HepG2 (cell line): Measurements from ENCODE around the gene COPE. TPM values are rescaled to one million over a fixed set of nuclear protein-coding genes. Genes with fewer than 3 reads are reported as not detected.

Source experiments
- ATAC-seq: fragments of 200-7000 bp; cut with Tn5 transposase; 3 replicates; pipeline ENCODE4 v1.9.1; 2020; ENCODE audit warnings: mild to moderate bottlenecking, moderate library complexity
- BruUV-seq: library from RNA; stranded (reverse); fragments of 400-500 nt; replicated peaks from 2 replicates; lab custom pipeline; 2021; lab: Mats Ljungman, UMichigan
- CTCF ChIA-PET: fragments of 300-600 bp; formaldehyde crosslinking; extraction: SDS; loops from one replicate; lab custom pipeline; 2021; ENCODE audit warnings: low total read pairs, inconsistent platforms, low intra/inter-chr PET ratio; lab: Yijun Ruan, JAX
- POLR2A ChIA-PET: fragments of 350-600 bp; sonication (Branson Sonifier 250); formaldehyde crosslinking; loops from one replicate; lab custom pipeline; 2020; ENCODE audit warnings: antibody characterized with exemption, inconsistent platforms; lab: Yijun Ruan, JAX
- DNase-seq: peaks from one replicate; pipeline ENCODE4 v3.0.0-alpha.2; 2015; ENCODE audit warnings: low spot score
- FAIRE-seq: peaks from 3 replicates; lab custom pipeline; 2011; peaks lifted over from hg19 to GRCh38; lab: Jason Lieb, UNC
- H2AFZ ChIP-seq: one replicate; pipeline ENCODE4 v1.6.1; 2011; ENCODE audit warnings: low read length, inconsistent platforms
- H3K27ac ChIP-seq: fragments of 300-600 bp; 3 replicates; pipeline ENCODE4 v1.8.0; 2011; ENCODE audit warnings: mixed run types, mild to moderate bottlenecking, mixed read lengths, low read length, inconsistent platforms; ENCODE audit not compliant: insufficient read depth; ENCODE audit errors: extremely low read length
- H3K27me3 ChIP-seq, 2 experiments: fragments of 200-600 bp in 1 of 2; 2 replicates in 1 of 2; 3 replicates in 1 of 2; pipeline versions ENCODE4 v1.6.0 to v1.8.0; 2011; ENCODE audit warnings: low read length in 2 of 2, mild to moderate bottlenecking in 2 of 2, moderate library complexity in 2 of 2, inconsistent platforms in 1 of 2; ENCODE audit not compliant: insufficient read depth in 2 of 2, control insufficient read depth in 1 of 2
- H3K36me3 ChIP-seq, 2 experiments: fragments of 200-600 bp in 1 of 2; replicated peaks in 1 of 2; 2 replicates in 1 of 2; 3 replicates in 1 of 2; pipeline versions ENCODE4 v1.5.1 to v1.8.0; 2011; ENCODE audit warnings: low read length in 2 of 2, inconsistent platforms in 1 of 2; ENCODE audit not compliant: insufficient read depth in 2 of 2, control insufficient read depth in 1 of 2
- H3K4me1 ChIP-seq: 2 replicates; pipeline ENCODE4 v1.5.1; 2012; ENCODE audit warnings: low read length, inconsistent platforms; ENCODE audit not compliant: insufficient read depth
- H3K4me2 ChIP-seq: 2 replicates; pipeline ENCODE4 v1.6.0; 2011; ENCODE audit warnings: low read depth, low read length, inconsistent platforms
- H3K4me3 ChIP-seq, 3 experiments: fragments of 200-600 bp in 1 of 3; sonication (generic), shearing (Covaris generic) in 1 of 3; replicated peaks in 1 of 3; 2 replicates each; pipeline ENCODE4 v1.5.1; 2011 to 2016; ENCODE audit warnings: low read length in 3 of 3, inconsistent platforms in 2 of 3, low read depth in 2 of 3, mild to moderate bottlenecking in 2 of 3, control low read depth in 1 of 3, mixed read lengths in 1 of 3; ENCODE audit not compliant: insufficient read depth in 1 of 3
- H3K79me2 ChIP-seq: one replicate; pipeline ENCODE4 v1.6.1; 2011; ENCODE audit warnings: low read length, inconsistent platforms; ENCODE audit not compliant: insufficient read depth
- H3K9ac ChIP-seq: 2 replicates; pipeline ENCODE4 v1.6.0; 2011; ENCODE audit warnings: mild to moderate bottlenecking, low read depth, low read length, inconsistent platforms; ENCODE audit not compliant: insufficient read depth
- H3K9me3 ChIP-seq: 2 replicates; pipeline ENCODE4 v1.5.1; 2012; ENCODE audit warnings: mild to moderate bottlenecking, low read length
- H4K20me1 ChIP-seq: 2 replicates; pipeline ENCODE4 v1.6.0; 2011; ENCODE audit warnings: inconsistent platforms, mild to moderate bottlenecking, low read length, moderate library complexity; ENCODE audit not compliant: insufficient read depth
- AGO2 ChIP-seq: fragments of 200-400 bp; formaldehyde crosslinking; optimal IDR thresholded peaks from 2 replicates; pipeline ENCODE3; 2017; ENCODE audit warnings: mild to moderate bottlenecking, low read depth, low read length, moderate library complexity
- BCLAF1 ChIP-seq: fragments of 450-650 bp; IDR thresholded peaks from 2 replicates; pipeline ENCODE4 v1.6.1; 2017; ENCODE audit warnings: mild to moderate bottlenecking
- HDAC1 ChIP-seq: sonication (generic); formaldehyde crosslinking; IDR thresholded peaks from 2 replicates; pipeline ENCODE4 v1.5.1; 2020; ENCODE audit warnings: mild to moderate bottlenecking, missing genetic modification reagents
- TBL1XR1 ChIP-seq: fragments of 150-350 bp; IDR thresholded peaks from 2 replicates; pipeline ENCODE4 v1.6.1; 2014; ENCODE audit warnings: borderline replicate concordance, low read length; ENCODE audit not compliant: partially characterized antibody
- ZFAT ChIP-seq: sonication (generic); formaldehyde crosslinking; conservative IDR thresholded peaks from 2 replicates; pipeline ENCODE4 v1.8.1; 2023; ENCODE audit warnings: missing genetic modification reagents, inconsistent platforms
- ZNF343 ChIP-seq: sonication (generic); formaldehyde crosslinking; IDR thresholded peaks from 2 replicates; pipeline ENCODE4 v1.4.0; 2020; ENCODE audit warnings: mild to moderate bottlenecking, missing genetic modification reagents
- ZNF749 ChIP-seq: sonication (generic); formaldehyde crosslinking; IDR thresholded peaks from 2 replicates; pipeline ENCODE4 v1.8.0; 2022; ENCODE audit warnings: mild to moderate bottlenecking, missing genetic modification reagents, moderate library complexity, borderline replicate concordance
- WGBS: methylation state at CpG from one replicate; pipeline ENCODE4 v1.1.6; 2017; ENCODE audit warnings: low lambda C conversion rate; 5-methylcytosine and 5-hydroxymethylcytosine counted together
- in situ Hi-C: cut with HindIII; loops from 2 replicates; pipeline ENCODE4 v1.10.0; 2017; ENCODE audit warnings: low pct_unique_long_range_greater_than_20kb; ENCODE audit not compliant: extremely low pct_ligation_motif_present
- intact Hi-C: fragments of 100-400 bp; cut with micrococcal nuclease; formaldehyde crosslinking; loops from one replicate; pipeline ENCODE4 v1.10.0; 2022; ENCODE audit not compliant: unreplicated experiment
- polyA plus RNA-seq, 8 experiments: library from polyadenylated mRNA; depleted of rRNA in 3 of 8; stranded (reverse) in 7 of 8; unstranded in 1 of 8; fragments of >200 nt; fragmentation: Illumina TruSeq in 4 of 8; extraction: Trizol in 4 of 8; gene quantifications; 2 replicates each; pipeline versions ENCODE4 v1.2.1 to v1.2.3, GENCODE V29; 2011 to 2016; ENCODE audit warnings: low read depth in 4 of 8, missing spikeins in 1 of 8, mixed read lengths in 1 of 8; ENCODE audit not compliant: insufficient read depth in 1 of 8
- total RNA-seq, 5 experiments: library from RNA; depleted of rRNA; stranded (reverse); fragments of >200 nt; fragmentation: Illumina TruSeq; extraction: Trizol; gene quantifications; 2 replicates each; pipeline ENCODE4 v1.2.3, GENCODE V29; 2016; ENCODE audit warnings: low read depth in 1 of 5

COPE gene
- total and polyA plus RNA-seq, 2 of the 13 experiments (the other 11 are each of a cell fraction or from before 2014, with no cell fraction given), result 189 to 205 TPM

- no peak for FAIRE-seq
- CTCF ChIA-PET, result no interaction called here
These were observed 56.0 kb downstream of the COPE start for GRCh38 chr19:18862976-18863842.

GRCh38 chr19:18861917-18862316 is 57.3 kb downstream of the COPE start:
- TF ChIP-seq AGO2, result peak; percentile 55
- TF ChIP-seq ZNF343 (CRISPR knock-in tag), result no peak
- TF ChIP-seq ZFAT (CRISPR knock-in tag), result no peak
- TF ChIP-seq ZNF749 (CRISPR knock-in tag), result no peak
- no peak for TF ChIP-seq BCLAF1
- no peak for TF ChIP-seq HDAC1 (CRISPR knock-in tag)
- TF ChIP-seq, all 625 proteins: peak for 1
- intact Hi-C loops (no loop called here), in situ Hi-C loops (no loop called here)
- Histone ChIP-seq H3K4me1 (no peaks in the 10 kb centered on the region), H3K9me3 (no peaks in the 10 kb centered on the region), H4K20me1 (no peaks in the 10 kb centered on the region), H3K9ac (no peak overlapping the region), H3K4me3 (no peak overlapping the region), H3K27ac (no peak overlapping the region), H3K36me3 (peaks cover 58 to 90% of the 10 kb centered on the region in 2 experiments), H3K4me2 (no peak overlapping the region), H3K79me2 (no peaks in the 10 kb centered on the region), H2AFZ (no peak overlapping the region), H3K27me3 (no peaks in the 10 kb centered on the region)
- DNase-seq (no peak), ATAC-seq (no peak), FAIRE-seq (no peak)
- BruUV-seq, result no TSS peak
- 96% methylated on average over 5 of the region's 12 CpGs for WGBS
- CTCF ChIA-PET, result no interaction called here
- POLR2A ChIA-PET, result no interaction called here

More at GRCh38 chr19:18862976-18863842, 56.0 kb downstream of the COPE start:
- Histone ChIP-seq H3K9ac (no peak overlapping the region), H3K79me2 (no peaks in the 10 kb centered on the region), H3K9me3 (no peaks in the 10 kb centered on the region), H4K20me1 (no peaks in the 10 kb centered on the region), H3K36me3 (peaks cover 55 to 90% of the 10 kb centered on the region in 2 experiments), H3K4me3 (no peak overlapping the region), H3K27me3 (no peaks in the 10 kb centered on the region), H3K27ac (no peak overlapping the region), H3K4me1 (no peaks in the 10 kb centered on the region), H2AFZ (no peak overlapping the region), H3K4me2 (no peak overlapping the region)
- POLR2A ChIA-PET, result no interaction called here
- DNase-seq, result no peak
- 95% methylated on average over 15 of the region's 33 CpGs for WGBS
- in situ Hi-C loops (no loop called here), intact Hi-C loops (no loop called here)
- no peak for TF ChIP-seq TBL1XR1
- peak; percentile 74 for TF ChIP-seq AGO2
- BruUV-seq, result no TSS peak
- ATAC-seq, result no peak
